EH (cell line): ENCODE measurements around the gene KDM8.
"Not testable (repeated sequence)": the region's sequence is repeated elsewhere in the genome, so short reads cannot be mapped to it uniquely, and the experiment has no call there.

Source experiments
- DNase-seq: peaks from one replicate; pipeline ENCODE4 v3.0.0-alpha.2; 2015; ENCODE audit warnings: low read depth

The KDM8 gene

DNA sequence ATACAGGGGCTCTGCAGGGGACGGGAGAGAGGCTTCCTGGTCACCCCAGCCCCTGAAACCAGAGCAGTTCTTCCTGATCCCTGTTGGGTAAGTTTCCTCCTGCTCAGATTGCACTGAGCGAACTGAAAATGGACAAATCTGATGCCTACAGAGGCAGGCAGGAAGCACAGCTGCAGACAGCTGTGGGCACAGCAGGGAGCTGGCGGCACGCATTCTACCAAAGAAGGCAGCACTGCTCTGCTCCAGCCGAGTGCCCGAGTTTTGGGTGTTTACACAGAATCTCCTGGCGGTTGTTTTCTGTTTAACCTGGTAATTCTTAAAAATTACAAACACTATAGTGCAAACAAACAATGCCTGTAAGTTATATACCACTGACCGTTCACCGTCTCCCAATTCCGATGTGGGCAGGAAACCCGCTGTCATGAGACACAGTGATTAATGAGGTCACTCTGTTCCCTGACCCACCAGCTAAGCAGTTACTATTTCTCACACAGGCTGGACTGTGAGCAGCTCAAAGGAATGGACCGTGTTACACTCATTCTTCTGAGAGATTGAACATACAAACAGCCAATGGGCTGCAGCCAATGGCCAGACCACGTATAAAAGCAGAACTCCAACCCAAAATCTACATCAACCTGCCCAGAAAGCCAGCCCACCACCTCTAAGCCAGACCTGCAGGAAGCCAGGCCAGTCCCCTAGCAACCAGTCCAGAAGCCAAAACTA, 39.7 kb downstream of the KDM8 start:
- peak; percentile 94 for DNase-seq

GRCh38 chr16:27243725-27244362, 40.5 kb downstream of the KDM8 start:
- no peak for DNase-seq

DNA sequence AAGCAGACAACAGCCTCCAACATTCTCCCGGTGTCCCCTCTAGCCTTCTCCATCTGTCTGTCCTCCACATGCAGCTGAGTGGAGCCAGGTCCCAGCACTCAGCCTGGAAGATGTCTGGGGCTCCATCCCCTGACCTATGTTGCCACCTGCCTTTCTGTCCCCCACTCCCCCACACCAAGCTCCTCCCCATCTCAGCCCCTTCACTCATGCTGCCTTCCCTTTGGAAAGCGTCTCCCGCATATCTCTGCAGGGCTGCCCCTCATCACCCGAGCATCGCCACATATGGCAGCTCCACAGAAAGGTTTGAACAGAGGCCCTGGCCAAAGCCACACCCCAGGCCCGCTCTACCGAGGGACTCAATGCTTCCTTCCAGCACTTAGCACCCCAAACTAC, 41.0 kb downstream of the KDM8 start:
- DNase-seq, result no peak

- DNase-seq, result peak; percentile 75
Measured at GRCh38 chr16:27245276-27246172, 42.2 kb downstream of the KDM8 start.

GRCh38 chr16:27246439-27246838, 43.1 kb downstream of the KDM8 start:
- DNase-seq, result no peak

DNA sequence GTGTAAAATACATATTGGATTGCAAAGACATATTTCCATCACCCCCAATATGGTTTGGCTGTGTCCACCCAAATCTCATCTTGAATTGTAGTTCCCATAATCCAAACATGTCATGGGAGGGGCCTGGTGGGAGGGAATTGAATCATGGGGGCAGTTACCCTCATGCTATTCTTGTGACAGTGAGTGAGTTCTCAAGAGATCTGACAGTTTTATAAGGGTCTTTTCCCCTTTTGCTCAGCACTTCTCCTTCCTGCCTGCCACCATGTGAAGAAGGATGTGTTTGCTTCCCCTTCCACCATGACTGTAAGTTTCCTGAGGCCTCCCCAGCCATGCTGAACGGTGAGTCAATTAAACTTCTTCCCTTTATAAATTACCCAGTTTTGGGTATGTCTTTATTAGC, 43.8 kb downstream of the KDM8 start:
- DNase-seq, result not testable (repeated sequence)

DNA sequence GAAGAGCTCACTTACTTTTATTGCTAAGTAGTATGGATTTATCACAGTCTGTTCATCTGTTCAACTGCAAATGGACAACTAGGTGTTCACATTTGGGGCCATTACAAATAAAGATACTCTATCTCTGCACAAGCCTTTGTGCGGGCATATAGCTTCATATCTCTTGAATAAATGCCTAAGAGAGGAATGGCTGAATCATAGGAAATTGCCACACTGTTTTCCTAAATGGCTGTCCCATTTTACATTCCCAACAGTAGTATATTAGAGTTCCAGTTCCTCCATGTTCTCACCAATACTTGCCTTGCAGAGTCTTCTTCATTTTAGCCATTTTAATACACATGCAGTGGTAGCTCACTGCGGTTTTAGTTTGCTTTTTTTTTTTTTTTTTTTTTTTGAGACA, 44.7 kb downstream of the KDM8 start:
- DNase-seq, result peak; percentile 32

- not testable (repeated sequence) for DNase-seq
Measured at GRCh38 chr16:27248886-27249285, 45.6 kb downstream of the KDM8 start.

DNA sequence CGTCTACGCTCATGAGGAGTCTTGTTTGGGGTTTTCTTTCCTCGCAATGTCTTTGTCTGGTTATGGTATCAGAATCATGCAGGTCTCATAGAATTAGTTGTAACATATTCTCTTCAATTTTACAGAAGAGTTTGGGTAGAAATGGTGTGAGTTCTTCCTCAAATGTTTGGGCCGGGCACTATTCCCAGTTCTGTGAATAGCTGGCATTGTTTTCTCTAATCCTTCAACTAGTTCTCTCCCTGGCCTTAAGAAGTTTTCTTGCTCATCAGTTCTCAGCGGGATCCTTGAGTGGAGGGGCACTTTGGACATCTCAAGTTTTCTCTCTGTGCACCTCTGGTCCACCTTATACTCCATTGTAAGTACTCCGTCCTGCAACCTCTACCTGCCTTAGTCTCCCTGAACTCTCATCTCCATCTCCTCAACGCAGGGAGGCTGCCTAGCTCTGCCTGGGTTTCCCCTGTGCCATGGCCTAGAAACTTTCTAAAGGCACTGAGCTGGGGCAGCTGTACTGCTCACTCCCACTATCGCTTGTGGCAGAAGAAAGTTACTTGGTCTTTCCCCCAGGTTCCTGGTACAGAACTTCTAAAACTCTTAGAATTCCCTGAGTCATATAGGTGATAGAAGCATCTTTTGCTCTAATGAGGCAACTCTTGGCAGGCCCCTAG, 48.3 kb downstream of the KDM8 start:
- no peak for DNase-seq

- no peak for DNase-seq
Measured at GRCh38 chr16:27252206-27252585, 48.9 kb downstream of the KDM8 start.

GRCh38 chr16:27253526-27253930, 50.2 kb downstream of the KDM8 start:
- DNase-seq, result peak; percentile 88

- DNase-seq, result no peak
Measured at GRCh38 chr16:27254262-27254811, 51.0 kb downstream of the KDM8 start.

DNA sequence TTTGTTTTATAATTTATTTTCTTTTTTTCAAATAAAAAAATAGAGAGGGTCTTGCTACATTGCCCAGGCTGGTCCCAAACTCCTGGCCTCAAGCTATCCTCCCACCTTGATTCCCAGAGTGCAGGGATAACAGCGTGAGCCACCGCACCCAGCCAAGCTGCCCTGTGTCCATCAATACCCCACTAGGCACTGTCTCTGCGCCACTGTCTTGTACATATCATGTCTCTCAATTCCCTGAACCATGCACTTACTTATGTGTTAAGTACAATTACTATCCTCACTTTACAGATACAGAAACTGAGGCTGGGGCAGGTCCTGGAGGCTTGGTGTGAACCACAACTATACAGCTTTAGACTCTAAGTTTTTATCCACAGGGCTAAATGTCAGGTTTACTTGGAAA, 53.5 kb downstream of the KDM8 start:
- DNase-seq, result no peak

DNA sequence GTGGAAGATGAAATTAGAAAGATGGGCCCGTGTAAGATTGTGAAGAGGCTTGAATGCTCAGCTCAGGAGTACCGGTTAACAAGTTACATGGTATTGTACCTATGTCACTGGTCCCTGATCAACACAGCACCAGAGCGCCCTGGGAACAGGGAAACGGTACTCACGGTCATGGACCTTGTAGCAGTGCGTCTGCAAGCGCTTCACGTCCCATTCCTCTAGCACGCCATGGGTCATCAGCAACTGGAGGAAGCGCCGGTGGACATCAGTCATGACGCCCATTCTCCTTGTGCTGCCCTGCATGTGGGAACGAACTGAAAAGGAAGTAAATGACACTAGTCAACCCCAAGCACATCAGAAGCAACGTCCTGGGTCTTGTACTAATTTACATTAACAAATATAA, 53.9 kb downstream of the KDM8 start:
- DNase-seq, result no peak

- DNase-seq, result peak; percentile 80
Measured at GRCh38 chr16:27258241-27258734, 55.0 kb downstream of the KDM8 start.

DNA sequence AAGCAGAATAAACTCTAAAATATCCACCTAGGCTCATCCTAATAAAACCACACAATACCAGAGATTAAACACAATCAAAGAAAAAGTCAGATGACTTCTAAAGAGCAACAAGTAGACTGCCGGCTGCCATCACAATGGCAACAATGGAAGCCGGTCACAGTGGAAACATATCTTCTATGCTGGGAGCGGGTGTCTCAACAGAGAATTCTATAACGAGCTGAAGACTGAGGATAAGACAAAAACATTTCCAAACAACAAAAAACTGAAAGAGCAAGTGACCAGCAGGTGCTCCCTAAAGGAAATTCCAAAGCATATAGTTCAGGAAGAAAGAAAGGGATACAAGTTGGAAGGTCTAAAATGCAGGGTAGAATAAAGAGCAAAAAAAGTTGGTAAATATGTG, 56.4 kb downstream of the KDM8 start:
- no peak for DNase-seq

DNA sequence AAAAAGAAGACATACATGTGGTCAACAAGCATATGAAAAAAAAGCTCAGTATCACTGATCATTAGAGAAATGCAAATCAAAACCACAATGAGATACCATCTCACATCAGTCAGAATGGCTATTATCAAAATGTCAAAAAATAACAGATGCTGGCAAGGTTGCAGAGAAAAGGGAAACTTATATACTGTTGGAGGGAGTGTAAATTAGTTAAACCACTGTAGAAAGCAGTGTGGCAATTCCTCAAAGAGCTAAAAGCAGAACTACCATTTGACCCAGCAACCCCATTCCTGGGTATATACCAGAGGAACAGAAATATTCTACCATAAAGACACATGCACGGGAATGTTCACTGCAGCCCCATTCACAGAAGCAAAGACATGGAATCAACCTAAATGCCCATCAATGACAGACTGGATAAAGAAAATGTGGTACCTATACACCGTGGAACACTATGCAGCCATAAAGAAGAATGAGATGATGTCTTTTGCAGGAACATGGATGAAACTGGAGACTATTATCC, 59.6 kb downstream of the KDM8 start:
- DNase-seq, result not testable (repeated sequence)

GRCh38 chr16:27264151-27264550, 60.8 kb downstream of the KDM8 start:
- peak; percentile 80 for DNase-seq

DNA sequence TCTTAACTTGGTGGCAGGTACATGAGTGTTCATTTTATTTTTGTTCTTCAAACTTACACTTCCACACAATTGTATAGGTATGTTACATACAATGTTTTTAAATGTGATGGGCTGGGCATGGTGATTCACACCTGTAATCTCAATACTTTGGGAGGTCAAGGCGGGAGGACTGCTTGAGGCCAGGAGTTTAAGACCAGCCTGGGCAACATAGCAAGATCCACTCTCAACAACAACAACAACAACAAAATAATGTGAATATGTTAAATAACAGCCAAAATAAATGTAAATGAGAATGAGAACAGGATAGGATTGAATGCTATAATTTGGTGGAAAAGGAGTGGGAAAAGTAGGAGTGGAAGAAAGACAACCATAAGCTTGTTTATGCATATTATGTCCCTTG, 62.7 kb downstream of the KDM8 start:
- no peak for DNase-seq

- DNase-seq, result no peak
Measured at GRCh38 chr16:27267037-27267677, 63.8 kb downstream of the KDM8 start.
